Subcutaneous abdominal adipose tissue (tissue), 5 donors: Measurements from ENCODE around the gene PRDM12.

Source experiments
- H3K27ac ChIP-seq: one replicate; pipeline ENCODE4 v1.7.0; 2013; ENCODE audit warnings: low read depth, mild to moderate bottlenecking, inconsistent platforms, low read length, moderate library complexity
- H3K27me3 ChIP-seq, 5 donors: one replicate each; pipeline ENCODE4 v1.7.0; 2013; ENCODE audit warnings: low read length in 5 of 5, inconsistent platforms in 1 of 5; ENCODE audit not compliant: control insufficient read depth in 5 of 5, insufficient read depth in 4 of 5
- H3K36me3 ChIP-seq, 5 donors: one replicate each; pipeline ENCODE4 v1.7.0; 2013; ENCODE audit warnings: low read length in 5 of 5; ENCODE audit not compliant: control insufficient read depth in 5 of 5, insufficient read depth in 5 of 5
- H3K4me1 ChIP-seq, 5 donors: one replicate each; pipeline ENCODE4 v1.7.0; 2013; ENCODE audit warnings: low read length in 5 of 5, mild to moderate bottlenecking in 3 of 5, moderate library complexity in 1 of 5; ENCODE audit not compliant: control insufficient read depth in 5 of 5, insufficient read depth in 5 of 5
- H3K4me3 ChIP-seq, 5 donors: one replicate each; pipeline ENCODE4 v1.7.0; 2013; ENCODE audit warnings: low read length in 5 of 5, low read depth in 1 of 5
- H3K9ac ChIP-seq, 5 donors: one replicate each; pipeline ENCODE4 v1.7.0; 2013; ENCODE audit warnings: low read length in 5 of 5, mild to moderate bottlenecking in 4 of 5, moderate library complexity in 3 of 5
- H3K9me3 ChIP-seq, 5 donors: one replicate each; pipeline ENCODE4 v1.7.0; 2013; ENCODE audit warnings: low read length in 5 of 5; ENCODE audit not compliant: control insufficient read depth in 5 of 5
- donor health status: healthy.
- donor health status: healthy.
- donor health status: healthy.
- donor health status: healthy.
- donor health status: healthy.

Gene PRDM12

GRCh38 chr9:130670644-130671043 lies 6.2 kb downstream of the PRDM12 start:
- Histone ChIP-seq H3K27ac (no peak overlapping the region), H3K27me3 (peaks cover 21 to 34% (median 30%) of the 10 kb centered on the region in 5 donors)

GRCh38 chr9:130672466-130672865 lies 8.1 kb downstream of the PRDM12 start:
- H3K9ac ChIP-seq, result no peak overlapping the region
- peaks cover 6 to 18% (median 12%) of the 10 kb centered on the region in 5 donors for H3K27me3 ChIP-seq
- H3K4me1 ChIP-seq, result no peaks in the 10 kb centered on the region
- no peak overlapping the region for H3K4me3 ChIP-seq
- H3K36me3 ChIP-seq, result no peaks in the 10 kb centered on the region
- H3K9me3 ChIP-seq, result no peaks in the 10 kb centered on the region
- H3K27ac ChIP-seq, result no peak overlapping the region

More at GRCh38 chr9:130670644-130671043, 6.2 kb downstream of the PRDM12 start:
- Histone ChIP-seq H3K4me3 (no peak overlapping the region), H3K36me3 (no peaks in the 10 kb centered on the region), H3K4me1 (peaks cover 0 to 11% (median 8%) of the 10 kb centered on the region in 5 donors), H3K9ac (no peak overlapping the region), H3K9me3 (no peaks in the 10 kb centered on the region)

- H3K4me3 ChIP-seq, result no peak overlapping the region
- peaks cover 0 to 15% (median 6%) of the 10 kb centered on the region in 5 donors for H3K27me3 ChIP-seq
- no peaks in the 10 kb centered on the region for H3K4me1 ChIP-seq
- H3K36me3 ChIP-seq, result no peaks in the 10 kb centered on the region
- no peaks in the 10 kb centered on the region for H3K9me3 ChIP-seq
- no peak overlapping the region for H3K27ac ChIP-seq
- H3K9ac ChIP-seq, result no peak overlapping the region
Observed at GRCh38 chr9:130672933-130673615, 8.7 kb downstream of the PRDM12 start.

- Histone ChIP-seq H3K36me3 (no peaks in the 10 kb centered on the region), H3K27ac (no peak overlapping the region), H3K9ac (no peak overlapping the region), H3K4me3 (no peak overlapping the region), H3K27me3 (peaks cover 0 to 16% (median 4%) of the 10 kb centered on the region in 5 donors), H3K9me3 (no peaks in the 10 kb centered on the region), H3K4me1 (no peaks in the 10 kb centered on the region)
Observed at GRCh38 chr9:130675396-130675795, 11.0 kb downstream of the PRDM12 start.

- H3K27ac ChIP-seq, result no peak overlapping the region
- peaks cover 4 to 20% (median 5%) of the 10 kb centered on the region in 5 donors for H3K27me3 ChIP-seq
- peaks cover 1 to 15% (median 14%) of the 10 kb centered on the region in 5 donors for H3K4me1 ChIP-seq
- H3K9ac ChIP-seq, result no peak overlapping the region
- no peak overlapping the region for H3K4me3 ChIP-seq
- no peaks in the 10 kb centered on the region for H3K9me3 ChIP-seq
- H3K36me3 ChIP-seq, result no peaks in the 10 kb centered on the region
Observed at GRCh38 chr9:130677252-130677651, 12.9 kb downstream of the PRDM12 start.

GRCh38 chr9:130680836-130681768 lies 16.7 kb downstream of the PRDM12 start:
- H3K36me3 ChIP-seq, result no peaks in the 10 kb centered on the region
- H3K27me3 ChIP-seq, result peaks cover 4 to 20% (median 8%) of the 10 kb centered on the region in 5 donors
- peaks cover 0 to 8% (median 7%) of the 10 kb centered on the region in 5 donors for H3K9me3 ChIP-seq
- H3K27ac ChIP-seq, result no peak overlapping the region
- H3K4me3 ChIP-seq, result peak overlapping the region in 4 of 5 donors; percentile 57 to 71 (median 66)
- no peak overlapping the region for H3K9ac ChIP-seq
- H3K4me1 ChIP-seq, result peaks cover 3 to 18% (median 17%) of the 10 kb centered on the region in 5 donors

- Histone ChIP-seq H3K27me3 (peaks cover 4 to 20% (median 8%) of the 10 kb centered on the region in 5 donors), H3K4me3 (peak overlapping the region; percentile 56 to 72 (median 59)), H3K9me3 (peaks cover 0 to 8% (median 7%) of the 10 kb centered on the region in 5 donors), H3K27ac (no peak overlapping the region), H3K36me3 (no peaks in the 10 kb centered on the region), H3K9ac (peak overlapping the region in 3 of 5 donors; percentile 54 to 62 (median 55)), H3K4me1 (peaks cover 3 to 18% (median 17%) of the 10 kb centered on the region in 5 donors)
Observed at GRCh38 chr9:130681769-130682420, 17.5 kb downstream of the PRDM12 start.

- H3K27ac ChIP-seq, result no peak overlapping the region
- peaks cover 4 to 17% (median 8%) of the 10 kb centered on the region in 5 donors for H3K27me3 ChIP-seq
- peak overlapping the region in 2 of 5 donors; percentile 54 to 62 for H3K9ac ChIP-seq
- peaks cover 3 to 18% (median 17%) of the 10 kb centered on the region in 5 donors for H3K4me1 ChIP-seq
- H3K4me3 ChIP-seq, result peak overlapping the region; percentile 56 to 72 (median 59)
- H3K9me3 ChIP-seq, result peaks cover 0 to 8% (median 7%) of the 10 kb centered on the region in 5 donors
- H3K36me3 ChIP-seq, result no peaks in the 10 kb centered on the region
Observed at GRCh38 chr9:130682421-130683121, 18.2 kb downstream of the PRDM12 start.

- Histone ChIP-seq H3K27ac (no peak overlapping the region), H3K9ac (no peak overlapping the region), H3K27me3 (peaks cover 3 to 6% (median 4%) of the 10 kb centered on the region in 5 donors), H3K9me3 (peaks cover 0 to 8% (median 7%) of the 10 kb centered on the region in 5 donors), H3K4me3 (no peak overlapping the region), H3K36me3 (no peaks in the 10 kb centered on the region), H3K4me1 (peaks cover 4 to 22% (median 21%) of the 10 kb centered on the region in 5 donors)
Observed at GRCh38 chr9:130685104-130685503, 20.7 kb downstream of the PRDM12 start.
